ENCODE data around the gene GPR152. TPM values are rescaled to one million over a fixed set of nuclear protein-coding genes. Genes with fewer than 3 reads are reported as not detected.

GPR152 gene
- polyA plus RNA-seq, 3 donors = not detected

GRCh38 chr11:67500831-67501715, 48.5 kb upstream of the GPR152 start:
- H3K4me3 Mint-ChIP-seq = peak overlapping the region in 1 of 2 donors; percentile 64
- peaks cover 59 to 73% of the 10 kb centered on the region in 2 donors for H3K36me3 Mint-ChIP-seq
- peaks cover 0 to 1% (median 0%) of the 10 kb centered on the region in 7 donors for H3K9me3 Mint-ChIP-seq
- Histone ChIP-seq H3K36me3 (replicated peaks in 1 of 2; ENCODE audit: control insufficient read depth in 1 of 2, insufficient read depth in 2 of 2, low read length in 2 of 2) (peaks cover 61 to 63% of the 10 kb centered on the region in 2 donors), H3K4me3 (replicated peaks in 1 of 3; ENCODE audit: low read depth in 2 of 3, low read length in 3 of 3) (no peak overlapping the region), H3K79me2 (ENCODE audit: insufficient read depth, low read length) (peaks cover 39% of the 10 kb centered on the region), H3K27me3 (ENCODE audit: control insufficient read depth in 2 of 2, insufficient read depth in 2 of 2, low read length in 2 of 2) (no peaks in the 10 kb centered on the region), H3K4me2 (replicated peaks; ENCODE audit: extremely low read depth, low read length, poor library complexity, severe bottlenecking) (peak overlapping the region; percentile 25), H2AFZ (ENCODE audit: insufficient read depth, low read depth, low read length, poor library complexity, severe bottlenecking) (no peak overlapping the region), H3K9ac (ENCODE audit: insufficient read depth, low read length, poor library complexity, severe bottlenecking) (no peak overlapping the region), H4K20me1 (ENCODE audit: insufficient read depth, low read length) (peaks cover 77% of the 10 kb centered on the region), H3K4me1 (ENCODE audit: control insufficient read depth in 1 of 2, insufficient read depth in 2 of 2, low read length in 2 of 2) (peaks cover 39 to 49% of the 10 kb centered on the region in 2 donors), H3K9me3 (replicated peaks in 1 of 2; ENCODE audit: control insufficient read depth in 1 of 2, insufficient read depth in 1 of 2, low read length in 2 of 2) (no peaks in the 10 kb centered on the region), H3K27ac (ENCODE audit: low read depth in 1 of 2, low read length in 2 of 2) (peak overlapping the region; percentile 55 to 68)
- no peak for TF ChIP-seq CTCF (IDR thresholded peaks at IDR 0.05)
- peak overlapping the region; percentile 84 to 95 (median 90) for H3K27ac Mint-ChIP-seq
- peaks cover 31% of the 10 kb centered on the region for H3K4me1 Mint-ChIP-seq
- peaks cover 0 to 8% (median 0%) of the 10 kb centered on the region in 3 donors for H3K27me3 Mint-ChIP-seq (ENCODE audit: low read depth in 3 of 3)
- peak; percentile 63 to 83 (median 80) for DNase-seq
- intact Hi-C loops (cut with micrococcal nuclease) = loop anchor here (5.0 to 10.0 kb wide), 2 partner anchors 34 to 226 kb away; partner anchors contain the start of gene TMEM134 (in 1 of the 2)
- 98% methylated on average over 4 of the region's 9 CpGs for WGBS (ENCODE audit: insufficient coverage)

- Histone ChIP-seq H3K9ac (ENCODE audit: insufficient read depth, low read length, poor library complexity, severe bottlenecking) (no peak overlapping the region), H3K4me2 (replicated peaks; ENCODE audit: extremely low read depth, low read length, poor library complexity, severe bottlenecking) (no peak overlapping the region), H3K27me3 (ENCODE audit: control insufficient read depth in 2 of 2, insufficient read depth in 2 of 2, low read length in 2 of 2) (no peaks in the 10 kb centered on the region), H3K27ac (ENCODE audit: low read depth in 1 of 2, low read length in 2 of 2) (no peak overlapping the region), H3K4me3 (replicated peaks in 1 of 3; ENCODE audit: low read depth in 2 of 3, low read length in 3 of 3) (no peak overlapping the region), H3K9me3 (replicated peaks in 1 of 2; ENCODE audit: control insufficient read depth in 1 of 2, insufficient read depth in 1 of 2, low read length in 2 of 2) (no peaks in the 10 kb centered on the region), H2AFZ (ENCODE audit: insufficient read depth, low read depth, low read length, poor library complexity, severe bottlenecking) (no peak overlapping the region), H4K20me1 (ENCODE audit: insufficient read depth, low read length) (peaks cover 83% of the 10 kb centered on the region), H3K4me1 (ENCODE audit: control insufficient read depth in 1 of 2, insufficient read depth in 2 of 2, low read length in 2 of 2) (peaks cover 33 to 43% of the 10 kb centered on the region in 2 donors), H3K36me3 (replicated peaks in 1 of 2; ENCODE audit: control insufficient read depth in 1 of 2, insufficient read depth in 2 of 2, low read length in 2 of 2) (peaks cover 67 to 69% of the 10 kb centered on the region in 2 donors), H3K79me2 (ENCODE audit: insufficient read depth, low read length) (peaks cover 39% of the 10 kb centered on the region)
- Mint-ChIP-seq H3K4me1 (peaks cover 27% of the 10 kb centered on the region), H3K27ac (peak overlapping the region in 3 of 7 donors; percentile 14 to 93 (median 84)), H3K9me3 (peaks cover 0 to 1% (median 0%) of the 10 kb centered on the region in 7 donors), H3K36me3 (peaks cover 64 to 79% of the 10 kb centered on the region in 2 donors), H3K4me3 (no peak overlapping the region), H3K27me3 (ENCODE audit: low read depth in 3 of 3) (peaks cover 0 to 8% (median 0%) of the 10 kb centered on the region in 3 donors)
- no peak for TF ChIP-seq CTCF (IDR thresholded peaks at IDR 0.05)
- intact Hi-C loops (cut with micrococcal nuclease) = loop anchor here (5.0 to 10.0 kb wide), 2 partner anchors 33 to 226 kb away; partner anchors contain the start of gene TMEM134 (in 1 of the 2)
- 100% methylated on average over 1 of the region's 1 CpG for WGBS (ENCODE audit: insufficient coverage)
- no peak for DNase-seq
These were observed 47.9 kb upstream of the GPR152 start for GRCh38 chr11:67500484-67500821.

Data from CD14-positive monocyte (primary cell).